ENCODE measurements around the gene CALHM6.
"Not testable (repeated sequence)": the region's sequence is repeated elsewhere in the genome, so short reads cannot be mapped to it uniquely, and the experiment has no call there.

CALHM6 gene

DNA sequence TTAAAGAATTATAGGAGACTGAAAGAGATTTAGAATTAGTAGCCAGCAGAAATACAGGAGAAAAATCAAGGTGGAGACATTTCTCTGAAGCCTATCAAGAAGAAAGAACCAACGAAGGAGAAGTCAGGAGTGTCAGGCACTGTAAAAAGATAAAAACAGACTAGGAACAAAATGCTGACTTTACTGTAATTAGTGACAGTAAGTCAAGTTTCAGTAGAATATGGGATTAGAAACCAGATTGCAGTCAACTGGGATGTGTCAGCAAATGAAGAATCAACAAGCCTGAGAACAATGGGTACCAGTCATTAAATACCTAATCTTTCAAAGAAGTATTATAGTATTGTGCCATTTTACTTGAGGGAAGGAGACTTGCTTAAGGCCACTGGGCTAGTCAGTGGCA, 21.6 kb downstream of the CALHM6 start:
- no peak for DNase-seq (ENCODE audit: low read depth)

GRCh38 chr6:116483616-116484015, 22.4 kb downstream of the CALHM6 start:
- DNase-seq (ENCODE audit: low read depth): no peak

GRCh38 chr6:116485559-116486184, 24.5 kb downstream of the CALHM6 start:
- no peak for DNase-seq (ENCODE audit: low read depth)

- no peak for DNase-seq (ENCODE audit: low read depth)
These were observed 30.6 kb downstream of the CALHM6 start for GRCh38 chr6:116491610-116492330.

DNA sequence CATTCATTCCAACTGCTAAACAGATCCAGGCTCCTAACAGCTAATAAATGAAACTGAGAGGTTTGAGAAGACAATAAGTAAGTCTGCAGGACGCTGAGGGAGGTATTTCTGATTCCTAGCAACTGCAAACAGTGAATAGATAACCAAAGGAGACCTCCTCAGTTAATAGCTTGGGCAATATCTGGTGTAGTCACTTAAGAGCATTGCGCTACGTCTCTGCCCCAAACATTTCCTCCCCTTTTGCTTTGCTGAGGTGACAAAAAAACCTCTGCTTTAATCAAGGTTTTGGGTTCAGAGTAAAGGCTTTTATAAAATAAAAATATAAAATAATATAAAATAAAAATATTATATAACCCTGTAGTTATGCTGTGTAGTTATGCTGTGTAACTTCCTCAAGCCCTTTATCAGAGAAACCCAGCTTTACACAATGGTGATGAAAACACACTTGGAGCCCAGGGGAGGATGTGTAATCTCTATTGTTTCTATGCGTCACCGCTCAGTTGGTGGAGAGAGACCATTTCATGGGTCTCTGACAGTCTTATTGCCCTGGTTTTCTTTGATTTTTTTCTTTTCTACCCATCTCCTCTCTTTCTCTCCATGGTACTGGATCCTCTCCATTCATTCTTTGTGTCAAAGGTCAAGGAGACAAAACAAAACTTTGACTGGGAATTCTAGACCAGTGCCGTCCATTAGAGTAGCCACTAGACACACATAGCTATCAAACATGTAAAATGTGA, 31.3 kb downstream of the CALHM6 start:
- no peak for DNase-seq (ENCODE audit: low read depth)

- not testable (repeated sequence) for DNase-seq (ENCODE audit: low read depth)
These were observed 34.0 kb downstream of the CALHM6 start for GRCh38 chr6:116495161-116495560.

DNA sequence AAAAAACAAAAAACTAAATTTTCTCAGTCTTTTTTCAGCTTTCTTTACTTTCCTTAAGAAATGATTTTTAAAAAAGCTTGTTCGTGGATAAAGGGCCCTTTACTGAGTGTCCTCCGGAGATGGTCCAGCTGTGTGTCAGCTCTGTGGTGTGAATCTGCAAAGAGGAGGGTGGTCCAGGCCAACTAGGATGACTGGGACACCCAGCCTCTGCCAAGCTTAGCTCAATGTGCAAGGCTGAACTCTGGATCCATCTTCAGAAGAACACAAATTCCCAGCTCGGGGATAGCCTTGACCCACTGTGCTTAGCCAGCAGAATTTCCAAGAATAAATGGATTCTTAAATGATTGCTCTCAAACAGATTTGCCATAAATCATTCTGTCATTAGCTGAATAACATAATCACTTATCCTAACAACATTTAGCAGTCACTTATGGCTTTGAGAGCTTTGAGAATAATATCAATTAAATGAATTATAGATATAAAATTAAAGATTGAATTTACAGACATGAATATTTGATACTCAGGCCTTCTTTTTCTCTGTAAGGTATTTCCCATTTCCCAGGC, 36.0 kb downstream of the CALHM6 start:
- DNase-seq (ENCODE audit: low read depth): no peak

DNA sequence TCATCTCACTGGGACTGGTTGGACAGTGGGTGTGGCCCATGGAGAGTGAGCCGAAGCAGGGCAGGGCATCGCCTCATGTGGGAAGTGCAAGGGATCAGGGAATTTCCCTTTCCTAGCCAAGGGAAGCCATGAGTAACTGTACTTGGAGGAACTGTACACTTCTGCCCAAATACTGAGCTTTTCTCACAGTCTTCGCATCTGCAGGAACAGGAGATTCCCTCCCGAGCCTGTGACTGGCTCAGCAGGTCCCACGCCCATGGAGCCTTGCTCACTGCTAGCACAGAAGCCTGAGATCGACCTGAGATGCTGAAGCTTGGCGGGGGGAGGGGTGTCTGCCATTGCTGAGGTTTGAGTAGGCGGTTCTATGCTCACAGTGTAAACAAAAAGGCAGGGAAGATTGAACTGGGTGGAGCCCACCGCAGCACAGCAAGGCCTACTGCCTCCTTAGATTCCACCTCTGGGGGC, 39.8 kb downstream of the CALHM6 start:
- no peak for DNase-seq (ENCODE audit: low read depth)

DNA sequence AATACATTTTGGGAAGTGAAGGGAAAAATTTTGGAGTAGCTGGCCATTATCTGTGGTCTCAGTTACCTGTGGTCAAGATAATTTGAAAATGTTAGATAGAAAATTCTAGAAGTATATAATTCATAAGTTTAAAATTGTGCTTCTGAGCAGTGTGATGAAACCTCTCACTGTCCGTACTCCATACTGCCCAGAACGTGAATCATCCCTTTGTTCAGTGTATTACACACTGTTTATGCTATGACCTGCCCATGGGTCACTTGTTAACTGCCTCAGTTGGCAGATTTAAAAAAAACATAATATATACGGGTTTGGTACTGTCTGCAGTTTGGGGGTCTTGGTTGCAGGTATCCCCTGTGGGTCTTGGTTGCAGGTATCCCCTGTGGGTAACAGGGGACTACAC, 46.1 kb downstream of the CALHM6 start:
- no peak for DNase-seq (ENCODE audit: low read depth)

DNA sequence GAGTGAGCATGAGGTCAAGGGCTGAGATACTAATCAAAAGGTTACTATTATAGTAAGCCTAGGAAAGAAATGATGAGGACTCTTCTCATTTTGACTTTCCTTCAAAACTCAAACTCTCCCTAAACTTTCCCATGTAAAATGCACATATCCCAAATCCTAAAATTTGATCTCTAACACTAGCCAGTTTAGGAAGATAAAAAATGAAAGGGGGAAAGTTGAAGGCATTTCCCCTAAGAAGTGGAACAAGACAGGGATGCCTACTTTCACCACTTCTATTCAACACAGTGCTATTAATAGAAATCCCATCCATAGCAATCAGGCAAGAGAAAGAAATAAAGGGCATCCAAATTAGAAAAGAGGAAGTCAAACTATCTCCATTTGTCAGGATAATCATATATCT, 47.4 kb downstream of the CALHM6 start:
- no peak for DNase-seq (ENCODE audit: low read depth)

- no peak for DNase-seq (ENCODE audit: low read depth)
These were observed 50.4 kb downstream of the CALHM6 start, which contains the start of gene CALHM5 for GRCh38 chr6:116511424-116512110. Gene CALHM5 (plus strand): TSS chr6:116511639. CDS start chr6:116511697, 58 bp downstream.

DNA sequence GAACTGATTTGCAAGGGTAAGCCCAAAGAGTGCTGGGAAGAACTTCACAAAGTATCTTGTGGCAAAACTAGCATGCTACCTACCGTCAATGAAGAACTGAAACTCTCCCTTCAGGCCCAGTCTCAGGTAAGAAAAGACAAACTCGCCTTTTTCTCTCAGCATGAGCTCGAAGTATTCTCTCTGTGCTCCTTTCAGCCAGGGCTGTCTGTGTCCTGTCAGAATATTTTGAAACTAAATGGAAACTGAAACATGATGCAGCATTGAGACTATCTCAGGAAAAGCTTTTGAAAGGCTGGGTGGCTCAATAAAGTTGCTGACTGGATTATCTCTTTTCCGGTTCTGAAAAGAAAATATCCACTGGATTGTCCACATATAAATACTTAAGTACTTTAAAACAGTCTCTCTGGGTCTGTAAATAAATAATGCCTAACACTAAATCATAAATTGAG, 51.0 kb downstream of the CALHM6 start:
- no peak for DNase-seq (ENCODE audit: low read depth)

GRCh38 chr6:116512734-116513133, 51.6 kb downstream of the CALHM6 start:
- DNase-seq (ENCODE audit: low read depth): no peak

All from activated gamma-delta T cell treated with anti-CD3 and anti-CD28 coated beads, Interleukin-2, amount 50 U/mL, for 16 hours (primary cell).